NCI-H345 treated with DMSO at 0.1 percent for 48 hours (cell line): ENCODE data around the gene EMP2.
"Not testable (repeated sequence)": the region's sequence is repeated elsewhere in the genome, so short reads cannot be mapped to it uniquely, and the experiment has no call there.

Experiments
- DNase-seq: peaks from one replicate; lab custom pipeline; 2025; ENCODE audit not compliant: unreplicated experiment; lab: John Stamatoyannopoulos, UW

Gene EMP2

GRCh38 chr16:10579965-10580882, at the start of gene EMP2:
Gene EMP2 (minus strand): TSS chr16:10580598. CDS start chr16:10547617, 32,981 bp downstream.
- peak; percentile 57 for DNase-seq

- no peak for DNase-seq
Observed at GRCh38 chr16:10629592-10629963, 49.2 kb upstream of the EMP2 start.

GRCh38 chr16:10625595-10626357, 45.4 kb upstream of the EMP2 start:
- no peak for DNase-seq

GRCh38 chr16:10624527-10624926, 44.1 kb upstream of the EMP2 start:
- no peak for DNase-seq

- no peak for DNase-seq
Observed at GRCh38 chr16:10623059-10623458, 42.7 kb upstream of the EMP2 start.

- DNase-seq: no peak
Observed at GRCh38 chr16:10622036-10622921, 41.9 kb upstream of the EMP2 start.

- DNase-seq: not testable (repeated sequence)
Observed at GRCh38 chr16:10621216-10621949, 41.0 kb upstream of the EMP2 start.

GRCh38 chr16:10620120-10620519, 39.7 kb upstream of the EMP2 start:
- DNase-seq: no peak

- DNase-seq: no peak
Observed at GRCh38 chr16:10619271-10619849, 39.0 kb upstream of the EMP2 start.

- no peak for DNase-seq
Observed at GRCh38 chr16:10618710-10619209, 38.4 kb upstream of the EMP2 start.

GRCh38 chr16:10617662-10618420, 37.4 kb upstream of the EMP2 start:
- peak; percentile 23 for DNase-seq

GRCh38 chr16:10616756-10617640, 36.6 kb upstream of the EMP2 start:
- peak; percentile 10 for DNase-seq

GRCh38 chr16:10616419-10616755, 36.0 kb upstream of the EMP2 start:
- no peak for DNase-seq

- DNase-seq: no peak
Observed at GRCh38 chr16:10614685-10615084, 34.3 kb upstream of the EMP2 start.

- no peak for DNase-seq
Observed at GRCh38 chr16:10613785-10614485, 33.5 kb upstream of the EMP2 start.

- no peak for DNase-seq
Observed at GRCh38 chr16:10612649-10613179, 32.3 kb upstream of the EMP2 start.

- no peak for DNase-seq
Observed at GRCh38 chr16:10611825-10612342, 31.5 kb upstream of the EMP2 start.
